Measurements from ENCODE around the gene IQSEC1. TPM values are rescaled to one million over a fixed set of nuclear protein-coding genes. Genes with fewer than 3 reads are reported as not detected.

IQSEC1 gene
- total RNA-seq, 1 donor from 2014 or later, result 31.3 TPM

DNA sequence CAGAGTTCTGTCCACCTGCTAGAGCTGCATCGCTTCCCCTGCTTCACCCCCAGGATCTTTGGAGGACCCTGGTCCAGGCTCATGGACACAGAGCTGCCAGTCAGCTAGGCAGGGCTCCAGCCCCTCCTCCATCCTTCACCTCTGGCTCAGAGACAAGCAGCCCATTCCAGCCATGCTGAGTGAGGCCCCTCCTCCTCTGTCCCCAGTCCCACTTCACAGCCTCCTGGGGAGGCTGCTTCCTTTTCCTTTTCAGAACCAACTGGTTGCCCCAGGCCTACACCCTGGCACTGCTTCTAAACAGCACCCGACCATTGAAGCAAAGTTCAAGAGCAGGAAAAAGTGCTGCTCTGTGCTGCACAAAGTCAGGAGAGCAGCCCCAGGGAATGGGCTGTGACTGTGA, 22.2 kb downstream of the IQSEC1 start:
- peaks cover 2% of the 10 kb centered on the region for H3K27me3 Mint-ChIP-seq (ENCODE audit: low read depth)
- no peaks in the 10 kb centered on the region for H3K9me3 Mint-ChIP-seq
- no peak overlapping the region for H3K27ac Mint-ChIP-seq (ENCODE audit: unreplicated experiment)
- TF ChIP-seq, protein P1, sequence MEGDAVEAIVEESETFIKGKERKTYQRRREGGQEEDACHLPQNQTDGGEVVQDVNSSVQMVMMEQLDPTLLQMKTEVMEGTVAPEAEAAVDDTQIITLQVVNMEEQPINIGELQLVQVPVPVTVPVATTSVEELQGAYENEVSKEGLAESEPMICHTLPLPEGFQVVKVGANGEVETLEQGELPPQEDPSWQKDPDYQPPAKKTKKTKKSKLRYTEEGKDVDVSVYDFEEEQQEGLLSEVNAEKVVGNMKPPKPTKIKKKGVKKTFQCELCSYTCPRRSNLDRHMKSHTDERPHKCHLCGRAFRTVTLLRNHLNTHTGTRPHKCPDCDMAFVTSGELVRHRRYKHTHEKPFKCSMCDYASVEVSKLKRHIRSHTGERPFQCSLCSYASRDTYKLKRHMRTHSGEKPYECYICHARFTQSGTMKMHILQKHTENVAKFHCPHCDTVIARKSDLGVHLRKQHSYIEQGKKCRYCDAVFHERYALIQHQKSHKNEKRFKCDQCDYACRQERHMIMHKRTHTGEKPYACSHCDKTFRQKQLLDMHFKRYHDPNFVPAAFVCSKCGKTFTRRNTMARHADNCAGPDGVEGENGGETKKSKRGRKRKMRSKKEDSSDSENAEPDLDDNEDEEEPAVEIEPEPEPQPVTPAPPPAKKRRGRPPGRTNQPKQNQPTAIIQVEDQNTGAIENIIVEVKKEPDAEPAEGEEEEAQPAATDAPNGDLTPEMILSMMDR (conservative IDR thresholded peaks at IDR 0.05), result no peak
- no peak overlapping the region for H3K4me3 Mint-ChIP-seq
- peaks cover 25% of the 10 kb centered on the region for H3K4me1 Mint-ChIP-seq
- H3K36me3 Mint-ChIP-seq (ENCODE audit: low read depth), result no peaks in the 10 kb centered on the region
- no peak for DNase-seq (ENCODE audit: low read depth, low spot score)

DNA sequence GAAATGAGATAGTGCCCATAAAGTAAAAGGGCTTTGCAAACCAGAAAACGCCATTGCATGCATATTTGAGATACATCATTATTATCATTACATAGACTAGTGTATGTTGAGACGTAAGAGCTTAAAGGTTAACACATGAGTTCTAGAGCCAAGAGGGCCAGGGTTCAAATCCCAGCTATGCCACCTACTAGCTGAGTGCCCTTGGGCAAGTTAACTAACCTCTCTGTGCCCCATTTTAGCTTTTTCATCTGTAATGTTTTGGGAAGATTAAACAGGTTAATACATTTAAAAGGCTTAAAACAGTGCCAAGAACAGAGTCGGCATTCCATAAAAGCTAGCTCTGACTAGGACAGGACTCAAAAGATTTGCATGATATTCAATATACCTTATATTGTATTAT, 22.8 kb downstream of the IQSEC1 start:
- DNase-seq (ENCODE audit: low read depth, low spot score), result no peak
- Mint-ChIP-seq H3K9me3 (no peaks in the 10 kb centered on the region), H3K4me3 (no peak overlapping the region), H3K4me1 (peaks cover 31% of the 10 kb centered on the region), H3K36me3 (ENCODE audit: low read depth) (no peaks in the 10 kb centered on the region), H3K27ac (ENCODE audit: unreplicated experiment) (no peak overlapping the region), H3K27me3 (ENCODE audit: low read depth) (peaks cover 2% of the 10 kb centered on the region)
- TF ChIP-seq, protein P1 (conservative IDR thresholded peaks at IDR 0.05), result no peak

DNA sequence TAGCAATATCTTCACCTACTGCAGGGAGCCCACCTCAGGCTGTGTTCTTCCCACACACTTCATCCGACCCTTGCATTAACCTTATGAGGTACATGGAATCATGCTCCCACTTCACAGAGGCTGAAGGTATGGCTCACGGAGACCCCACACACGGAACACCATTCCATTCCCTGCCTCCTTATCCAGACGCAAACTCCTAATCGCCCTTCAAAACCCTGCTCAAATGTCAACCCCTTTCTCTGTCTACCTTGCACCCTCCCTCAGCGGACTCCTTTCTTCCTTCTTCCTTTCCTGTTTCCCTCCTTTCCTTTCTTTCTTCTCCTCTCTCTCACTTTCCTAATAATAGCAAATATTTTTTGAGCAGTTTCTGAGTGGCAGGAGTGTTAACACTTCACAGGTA, 23.8 kb downstream of the IQSEC1 start:
- TF ChIP-seq, protein P1 (conservative IDR thresholded peaks at IDR 0.05), result no peak
- DNase-seq (ENCODE audit: low read depth, low spot score), result no peak
- Mint-ChIP-seq H3K27me3 (ENCODE audit: low read depth) (peaks cover 2% of the 10 kb centered on the region), H3K9me3 (no peaks in the 10 kb centered on the region), H3K27ac (ENCODE audit: unreplicated experiment) (no peak overlapping the region), H3K4me1 (peaks cover 40% of the 10 kb centered on the region), H3K4me3 (no peak overlapping the region), H3K36me3 (ENCODE audit: low read depth) (no peaks in the 10 kb centered on the region)

DNA sequence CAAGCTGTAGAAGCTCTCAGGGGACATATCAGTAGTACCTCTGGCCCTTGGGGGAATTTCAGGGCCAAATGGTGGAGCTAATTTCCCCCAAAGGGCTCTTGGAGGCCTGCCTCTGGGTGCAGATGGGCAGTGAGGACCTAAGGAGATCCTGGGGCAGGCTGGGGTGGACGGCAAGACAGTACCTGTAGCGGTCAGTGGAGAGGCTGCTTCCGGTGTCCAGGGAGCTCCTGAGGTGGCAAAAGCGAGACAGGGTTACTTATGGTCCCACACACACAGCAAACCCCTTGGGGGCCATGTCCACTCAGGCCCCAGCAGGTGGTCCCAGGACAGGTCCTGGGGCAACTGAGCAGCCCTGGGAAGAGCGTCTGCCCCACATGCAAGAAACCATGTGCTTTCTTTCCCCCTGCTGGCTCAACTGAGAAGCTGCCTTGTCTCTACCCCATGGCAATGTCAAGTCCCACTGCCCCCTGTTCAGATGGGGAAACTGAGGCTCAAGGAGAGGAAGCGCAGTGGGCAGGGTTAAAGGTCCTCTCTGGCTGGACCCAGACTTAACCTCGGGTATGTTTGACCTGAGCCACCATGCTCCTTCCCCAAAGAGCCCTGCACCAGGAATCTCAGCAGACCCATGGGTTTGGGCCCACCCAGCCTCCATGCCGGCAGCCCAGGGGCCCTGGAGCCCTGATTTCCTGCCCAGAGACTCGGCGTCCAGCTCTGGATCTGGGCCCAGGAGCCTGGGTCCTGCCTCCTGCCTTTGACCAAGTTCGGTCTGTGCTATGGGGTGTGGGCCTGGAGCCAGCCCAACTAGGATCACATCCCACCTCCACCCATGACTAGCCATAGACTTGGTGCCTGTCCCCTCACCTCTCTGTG, 25.7 kb downstream of the IQSEC1 start:
- TF ChIP-seq, protein P1 (conservative IDR thresholded peaks at IDR 0.05), result peak; percentile 22
- H3K9me3 Mint-ChIP-seq, result no peaks in the 10 kb centered on the region
- H3K4me1 Mint-ChIP-seq, result peaks cover 59% of the 10 kb centered on the region
- peaks cover 2% of the 10 kb centered on the region for H3K27me3 Mint-ChIP-seq (ENCODE audit: low read depth)
- H3K4me3 Mint-ChIP-seq, result no peak overlapping the region
- H3K27ac Mint-ChIP-seq (ENCODE audit: unreplicated experiment), result no peak overlapping the region
- no peak for DNase-seq (ENCODE audit: low read depth, low spot score)
- no peaks in the 10 kb centered on the region for H3K36me3 Mint-ChIP-seq (ENCODE audit: low read depth)

DNA sequence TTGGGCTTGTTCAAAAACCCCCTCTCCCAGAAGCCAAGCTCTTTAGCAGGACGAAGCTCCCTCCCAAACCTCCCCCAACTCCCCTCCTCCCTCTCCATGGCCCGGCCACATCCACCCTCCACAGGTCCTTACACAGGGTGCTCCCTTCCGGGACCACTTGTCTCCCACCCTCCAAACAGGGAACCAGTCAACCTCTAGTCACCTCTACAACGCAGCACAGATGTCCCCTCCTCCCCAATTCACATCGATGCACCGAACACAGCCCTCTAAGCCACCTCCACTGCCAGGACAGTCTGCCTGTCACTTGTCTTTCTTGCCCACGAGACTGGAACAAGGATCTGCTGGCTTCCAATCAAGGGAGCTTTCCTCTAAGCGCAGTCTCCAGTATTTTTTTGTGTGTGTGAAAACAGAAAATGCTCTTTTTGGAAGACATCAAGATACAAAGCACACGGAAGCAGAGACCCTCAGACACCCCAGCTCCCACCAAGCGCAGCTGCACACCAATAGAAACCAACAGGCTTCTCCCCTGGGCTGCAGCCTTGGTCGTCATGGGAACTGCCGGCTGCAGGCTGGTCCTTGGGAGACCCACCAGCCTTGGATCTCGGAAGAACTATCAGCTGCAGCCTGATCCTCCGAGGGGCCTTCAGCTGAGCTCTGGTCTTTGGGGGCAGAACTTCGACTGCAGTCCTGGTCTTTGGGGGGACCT, 26.5 kb downstream of the IQSEC1 start:
- H3K27ac Mint-ChIP-seq (ENCODE audit: unreplicated experiment), result peak overlapping the region; percentile 63

More for the DNA sequence above, 26.5 kb downstream of the IQSEC1 start:
- Mint-ChIP-seq H3K27me3 (ENCODE audit: low read depth) (no peaks in the 10 kb centered on the region), H3K36me3 (ENCODE audit: low read depth) (no peaks in the 10 kb centered on the region), H3K4me1 (peaks cover 65% of the 10 kb centered on the region), H3K9me3 (no peaks in the 10 kb centered on the region), H3K4me3 (peak overlapping the region; percentile 23)
- no peak for DNase-seq (ENCODE audit: low read depth, low spot score)
- TF ChIP-seq, protein P1 (conservative IDR thresholded peaks at IDR 0.05), result no peak
